Measurements from ENCODE around the gene CAPS.
"Not testable (repeated sequence)": the region's sequence is repeated elsewhere in the genome, so short reads cannot be mapped to it uniquely, and the experiment has no call there.

Gene CAPS

DNA sequence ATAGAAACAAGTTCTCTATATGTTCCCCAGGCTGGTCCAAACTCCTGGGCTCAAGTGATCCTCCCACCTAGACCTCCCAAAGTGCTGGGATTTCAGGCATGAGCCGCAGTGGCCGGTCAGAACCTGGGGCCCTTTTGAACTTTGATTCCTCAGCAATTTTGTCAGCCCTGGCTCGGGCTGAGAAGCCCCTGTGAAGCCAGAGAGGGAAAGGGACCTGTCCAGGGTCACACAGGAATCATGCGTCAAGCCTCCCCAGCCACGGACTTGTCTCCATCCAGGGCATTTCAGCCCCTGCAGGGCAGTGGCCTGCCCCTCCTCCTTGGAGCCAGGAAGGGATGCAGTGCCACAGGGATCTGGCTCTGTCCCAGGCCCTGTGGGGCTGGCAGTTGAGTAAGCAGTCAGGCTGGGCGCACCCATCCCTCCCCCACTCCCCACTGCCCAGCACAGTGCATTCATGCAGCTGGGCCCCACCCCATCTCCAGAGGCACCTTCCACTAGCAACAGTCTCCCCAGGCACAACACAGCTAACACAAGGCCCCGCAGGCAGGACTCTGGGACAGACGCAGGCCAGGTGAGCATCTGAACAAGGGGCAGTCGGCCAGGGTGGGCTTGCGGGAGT, at the start of gene CAPS:
TSS of gene CAPS (plus strand) at position 516 of the 619 bp plus-strand sequence. CDS start 153 bp downstream, outside the sequence.
- no peak within 1 kb of the TSS for H3K27ac ChIP-seq
- TF ChIP-seq ZFX (IDR thresholded peaks at IDR 0.05), result no peak
- TF ChIP-seq, protein P1, sequence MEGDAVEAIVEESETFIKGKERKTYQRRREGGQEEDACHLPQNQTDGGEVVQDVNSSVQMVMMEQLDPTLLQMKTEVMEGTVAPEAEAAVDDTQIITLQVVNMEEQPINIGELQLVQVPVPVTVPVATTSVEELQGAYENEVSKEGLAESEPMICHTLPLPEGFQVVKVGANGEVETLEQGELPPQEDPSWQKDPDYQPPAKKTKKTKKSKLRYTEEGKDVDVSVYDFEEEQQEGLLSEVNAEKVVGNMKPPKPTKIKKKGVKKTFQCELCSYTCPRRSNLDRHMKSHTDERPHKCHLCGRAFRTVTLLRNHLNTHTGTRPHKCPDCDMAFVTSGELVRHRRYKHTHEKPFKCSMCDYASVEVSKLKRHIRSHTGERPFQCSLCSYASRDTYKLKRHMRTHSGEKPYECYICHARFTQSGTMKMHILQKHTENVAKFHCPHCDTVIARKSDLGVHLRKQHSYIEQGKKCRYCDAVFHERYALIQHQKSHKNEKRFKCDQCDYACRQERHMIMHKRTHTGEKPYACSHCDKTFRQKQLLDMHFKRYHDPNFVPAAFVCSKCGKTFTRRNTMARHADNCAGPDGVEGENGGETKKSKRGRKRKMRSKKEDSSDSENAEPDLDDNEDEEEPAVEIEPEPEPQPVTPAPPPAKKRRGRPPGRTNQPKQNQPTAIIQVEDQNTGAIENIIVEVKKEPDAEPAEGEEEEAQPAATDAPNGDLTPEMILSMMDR (conservative IDR thresholded peaks at IDR 0.05), result no peak

DNA sequence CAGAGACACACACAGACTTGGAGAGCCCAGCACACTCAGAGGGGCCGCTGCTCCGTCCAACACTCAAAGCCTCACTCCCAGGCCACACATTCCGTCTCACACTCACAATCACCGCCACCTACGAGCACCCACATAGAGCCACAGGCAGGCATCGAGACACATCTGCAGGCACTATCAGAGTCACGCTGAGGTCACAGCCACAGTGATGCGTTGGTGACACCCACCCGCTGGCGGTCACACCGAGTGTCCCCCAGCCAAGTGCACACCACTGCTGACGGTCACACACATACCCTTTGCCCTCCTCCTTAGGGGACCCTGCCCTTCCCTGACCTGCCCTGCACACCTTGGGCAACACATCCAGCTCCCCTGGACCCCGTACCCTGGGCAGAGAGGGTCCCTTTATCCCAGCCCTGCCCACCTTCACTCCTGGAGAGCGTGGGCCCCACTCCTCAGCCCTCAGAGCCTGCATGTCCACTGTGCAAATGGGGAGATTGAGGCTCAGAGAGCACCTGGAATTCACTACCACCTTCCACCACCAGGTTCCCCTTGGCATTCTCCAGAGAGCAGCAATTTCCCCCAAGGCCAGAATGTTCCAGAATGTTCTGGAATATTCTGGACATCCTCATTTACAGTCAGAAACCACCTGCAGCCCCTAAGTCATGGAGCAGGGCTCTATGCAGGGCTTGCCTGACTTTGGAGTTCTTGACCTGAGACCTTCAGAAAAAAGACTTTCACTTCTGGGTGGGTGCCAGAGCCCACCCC, 49.1 kb upstream of the CAPS start:
- TF ChIP-seq, protein P1 (conservative IDR thresholded peaks at IDR 0.05), result no peak
- no peak for TF ChIP-seq ZFX (IDR thresholded peaks at IDR 0.05)
- H3K27ac ChIP-seq, result no peak overlapping the region

DNA sequence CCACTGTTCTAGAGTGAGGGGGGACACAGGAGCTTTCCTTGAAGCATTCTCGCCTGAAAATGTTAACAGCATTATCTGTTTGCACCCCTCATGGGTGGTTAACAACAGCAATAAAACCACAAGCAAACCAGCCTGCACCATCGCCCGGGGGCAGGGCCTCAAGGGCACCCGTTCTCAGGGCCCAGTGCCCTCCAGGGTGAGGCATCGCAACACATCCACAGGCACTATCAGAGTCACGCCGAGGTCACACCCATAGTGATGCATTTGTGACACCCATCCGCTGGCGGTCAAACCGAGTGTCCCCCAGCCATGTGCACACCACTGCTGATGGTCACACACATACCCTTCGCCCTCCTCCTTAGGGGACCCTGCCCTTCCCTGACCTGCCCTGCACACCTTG, 48.3 kb upstream of the CAPS start:
- H3K27ac ChIP-seq, result no peak overlapping the region
- TF ChIP-seq ZFX (IDR thresholded peaks at IDR 0.05), result no peak
- TF ChIP-seq, protein P1 (conservative IDR thresholded peaks at IDR 0.05), result no peak

DNA sequence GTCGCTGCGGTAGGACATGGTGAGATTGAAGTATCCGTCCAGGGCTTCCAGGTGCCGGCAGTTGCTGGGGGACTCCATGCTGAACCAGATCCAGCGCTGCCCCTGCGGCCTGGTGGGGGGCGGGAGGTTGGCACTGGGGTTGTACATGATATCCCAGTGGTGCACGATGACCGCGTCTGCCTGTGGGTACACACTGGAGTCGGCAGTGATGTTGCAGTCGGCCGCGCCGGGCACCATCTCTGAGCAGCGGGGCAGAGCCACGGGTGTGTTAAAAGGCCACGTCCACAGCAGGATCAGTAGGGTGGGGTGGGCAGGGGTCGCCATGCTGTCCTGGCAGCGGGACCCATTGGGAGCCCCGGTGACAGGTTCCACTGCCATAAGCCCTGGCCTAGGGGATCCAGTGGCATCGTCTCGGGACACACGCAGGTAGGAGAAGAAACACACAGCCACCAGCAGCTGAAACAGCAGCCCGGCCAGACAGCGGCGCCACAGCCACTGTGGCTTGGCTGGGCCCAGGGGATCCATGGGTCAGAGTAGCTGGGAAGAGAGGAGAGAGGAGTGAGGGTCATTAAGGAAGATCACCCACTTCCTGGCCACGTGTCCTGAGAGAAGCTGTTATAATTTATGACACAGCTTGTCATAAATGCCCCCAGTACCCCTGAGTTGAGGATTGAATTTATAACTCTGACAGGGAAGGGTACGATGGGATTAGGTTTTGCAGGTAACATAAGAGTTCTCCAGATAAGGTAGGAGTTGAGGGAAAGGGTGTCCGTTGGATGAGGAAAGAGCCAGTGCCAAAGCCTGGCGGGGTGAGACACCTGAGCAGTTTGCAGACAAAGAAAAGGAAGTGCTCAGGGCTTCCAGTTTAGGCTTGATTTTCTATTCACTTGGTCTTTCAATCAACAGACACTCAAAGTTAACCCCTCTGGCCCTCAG, 46.6 kb upstream of the CAPS start:
- no peak overlapping the region for H3K27ac ChIP-seq
- TF ChIP-seq ZFX (IDR thresholded peaks at IDR 0.05), result no peak
- TF ChIP-seq, protein P1 (conservative IDR thresholded peaks at IDR 0.05), result no peak

DNA sequence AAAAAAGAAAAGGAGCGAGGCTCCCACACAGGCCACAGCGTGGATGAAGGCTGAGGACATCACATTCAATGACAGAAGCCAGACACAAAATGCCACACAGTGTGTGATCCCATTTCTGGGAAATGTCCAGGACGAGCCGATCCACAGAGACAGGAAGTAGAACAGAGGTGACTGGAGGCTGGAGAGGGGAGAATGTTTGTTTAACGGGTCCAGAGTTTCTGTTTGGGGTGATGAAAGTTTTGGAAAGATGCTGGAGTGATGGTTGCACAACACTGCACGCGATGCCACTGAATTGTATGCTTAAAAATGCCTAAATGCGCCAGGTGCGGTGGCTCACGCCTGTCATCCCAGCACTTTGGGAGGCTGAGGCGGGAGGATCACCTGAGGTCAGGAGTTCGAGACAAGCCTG, 43.1 kb upstream of the CAPS start:
- no peak for TF ChIP-seq ZFX (IDR thresholded peaks at IDR 0.05)
- TF ChIP-seq, protein P1 (conservative IDR thresholded peaks at IDR 0.05), result no peak
- no peak overlapping the region for H3K27ac ChIP-seq

DNA sequence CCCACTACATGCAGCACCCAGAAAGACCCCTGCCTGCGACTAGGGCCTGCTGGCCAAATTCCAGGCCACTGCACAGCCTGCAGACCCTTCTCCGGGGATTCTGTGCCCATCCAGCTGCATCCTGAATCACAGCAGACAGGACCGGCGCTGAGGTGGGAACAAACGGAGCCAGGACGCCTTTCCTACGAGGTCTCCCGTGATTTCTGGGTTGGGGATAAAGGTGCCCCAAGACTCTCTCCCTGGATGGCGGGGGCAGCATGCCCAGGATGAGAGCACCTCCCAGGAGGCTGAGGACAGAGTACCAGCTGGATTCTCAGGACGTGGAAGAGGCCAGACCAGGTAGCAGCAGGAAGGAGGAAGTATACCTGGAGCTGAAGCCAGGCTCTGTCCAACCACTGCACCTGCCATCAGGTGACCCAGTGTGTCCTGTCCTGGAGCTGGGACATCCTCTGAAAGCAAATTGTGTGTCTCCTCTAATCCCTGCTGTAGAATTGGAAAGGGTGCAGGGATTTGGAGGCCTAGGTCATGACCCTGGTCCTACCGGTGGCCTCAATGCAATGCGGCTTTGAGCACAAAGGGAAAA, 40.3 kb upstream of the CAPS start:
- TF ChIP-seq, protein P1 (conservative IDR thresholded peaks at IDR 0.05), result no peak
- no peak for TF ChIP-seq ZFX (IDR thresholded peaks at IDR 0.05)
- H3K27ac ChIP-seq, result no peak overlapping the region

DNA sequence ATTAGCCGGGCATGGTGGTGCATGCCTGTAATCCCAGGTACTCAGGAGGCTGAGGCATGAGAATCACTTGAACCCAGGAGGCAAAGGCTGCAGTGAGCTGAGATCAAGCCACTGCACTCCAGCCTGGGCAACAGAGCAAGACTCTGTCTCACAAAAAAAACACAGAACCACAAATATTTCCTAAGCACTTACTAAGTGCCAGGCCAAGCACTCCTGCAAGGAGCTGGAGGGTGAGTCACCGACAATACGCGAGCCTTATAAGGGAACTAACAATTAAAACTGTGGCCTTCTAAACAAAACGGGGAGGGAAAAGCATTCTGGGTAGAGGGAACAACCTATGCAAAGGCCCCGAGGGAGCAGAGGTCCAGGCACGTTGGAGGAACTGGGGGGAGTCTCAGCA, 39.6 kb upstream of the CAPS start:
- not testable (repeated sequence) for H3K27ac ChIP-seq
